MCF 10A (cell line): ENCODE data around the gene SYNGR2. TPM values are rescaled to one million over a fixed set of nuclear protein-coding genes. Genes with fewer than 3 reads are reported as not detected.

Source experiments
- BruUV-seq: library from RNA; stranded (reverse); fragments of 400-500 nt; replicated peaks from 2 replicates; lab custom pipeline; 2021; lab: Mats Ljungman, UMichigan
- CTCF ChIA-PET: fragments of 300-600 bp; sonication (Branson Sonifier 250); formaldehyde crosslinking; extraction: SDS; loops from one replicate; lab custom pipeline; 2021; ENCODE audit warnings: antibody characterized with exemption, inconsistent platforms; lab: Yijun Ruan, JAX
- POLR2A ChIA-PET: fragments of 300-600, 350-650 bp; sonication (Branson Sonifier 250); formaldehyde crosslinking; extraction: SDS; loops from one replicate; lab custom pipeline; 2020; ENCODE audit warnings: antibody characterized with exemption, inconsistent platforms; lab: Yijun Ruan, JAX
- DNase-seq: peaks from one replicate; pipeline ENCODE4 v3.0.0-alpha.2; 2018; ENCODE audit not compliant: unreplicated experiment
- H3K27ac Mint-ChIP-seq: one replicate; pipeline ENCODE4 v1.8.0; 2022; ENCODE audit warnings: mild to moderate bottlenecking, low read depth, mixed read lengths; ENCODE audit not compliant: unreplicated experiment
- H3K27me3 Mint-ChIP-seq: one replicate; pipeline ENCODE4 v1.8.0; 2022; ENCODE audit warnings: mixed read lengths; ENCODE audit not compliant: insufficient read depth, unreplicated experiment
- H3K36me3 Mint-ChIP-seq: one replicate; pipeline ENCODE4 v1.8.0; 2022; ENCODE audit warnings: mild to moderate bottlenecking, moderate library complexity, mixed read lengths; ENCODE audit not compliant: insufficient read depth, unreplicated experiment
- H3K4me1 Mint-ChIP-seq: one replicate; pipeline ENCODE4 v1.8.0; 2022; ENCODE audit warnings: mixed read lengths; ENCODE audit not compliant: insufficient read depth, unreplicated experiment
- H3K4me3 Mint-ChIP-seq: one replicate; pipeline ENCODE4 v1.8.0; 2022; ENCODE audit warnings: mild to moderate bottlenecking, moderate library complexity, mixed read lengths; ENCODE audit not compliant: unreplicated experiment
- H3K9me3 Mint-ChIP-seq: one replicate; pipeline ENCODE4 v1.8.0; 2022; ENCODE audit warnings: mixed read lengths; ENCODE audit not compliant: unreplicated experiment
- intact Hi-C: fragments of 100-400 bp; cut with micrococcal nuclease; formaldehyde crosslinking; loops from 2 replicates; pipeline ENCODE4 v1.14.1; 2022
- total RNA-seq: library from RNA; stranded (reverse); gene quantifications from 2 replicates; pipeline ENCODE4 v1.2.3, GENCODE V29; 2022
- TF ChIP-seq, protein P1 (sequence below): fragments of 200-600 bp; IDR thresholded peaks from one replicate; pipeline ENCODE4 v1.8.0; 2022; ENCODE audit warnings: antibody characterized with exemption, mild to moderate bottlenecking; ENCODE audit not compliant: unreplicated experiment

Gene SYNGR2
- total RNA-seq, 1 experiment from 2014 or later = 52.2 TPM

DNA sequence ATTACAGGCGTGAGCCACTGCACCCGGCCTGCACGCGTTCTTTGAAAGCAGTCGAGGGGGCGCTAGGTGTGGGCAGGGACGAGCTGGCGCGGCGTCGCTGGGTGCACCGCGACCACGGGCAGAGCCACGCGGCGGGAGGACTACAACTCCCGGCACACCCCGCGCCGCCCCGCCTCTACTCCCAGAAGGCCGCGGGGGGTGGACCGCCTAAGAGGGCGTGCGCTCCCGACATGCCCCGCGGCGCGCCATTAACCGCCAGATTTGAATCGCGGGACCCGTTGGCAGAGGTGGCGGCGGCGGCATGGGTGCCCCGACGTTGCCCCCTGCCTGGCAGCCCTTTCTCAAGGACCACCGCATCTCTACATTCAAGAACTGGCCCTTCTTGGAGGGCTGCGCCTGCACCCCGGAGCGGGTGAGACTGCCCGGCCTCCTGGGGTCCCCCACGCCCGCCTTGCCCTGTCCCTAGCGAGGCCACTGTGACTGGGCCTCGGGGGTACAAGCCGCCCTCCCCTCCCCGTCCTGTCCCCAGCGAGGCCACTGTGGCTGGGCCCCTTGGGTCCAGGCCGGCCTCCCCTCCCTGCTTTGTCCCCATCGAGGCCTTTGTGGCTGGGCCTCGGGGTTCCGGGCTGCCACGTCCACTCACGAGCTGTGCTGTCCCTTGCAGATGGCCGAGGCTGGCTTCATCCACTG is 45.8 kb downstream of the SYNGR2 start, which contains the start of gene BIRC5:
Gene BIRC5, plus strand, starts transcription at position 238 of the 690 bp plus-strand sequence. Its CDS starts 64 bp downstream, at position 302.
- intact Hi-C loops = loop anchor here (1.0 kb wide), 1 partner anchor 27 kb away; the partner anchor contains the start of genes AFMID and TK1
- Mint-ChIP-seq H3K4me1 (no peaks in the 10 kb centered on the region), H3K36me3 (peaks cover 8% of the 10 kb centered on the region), H3K27ac (no peak within 1 kb of the TSS), H3K9me3 (no peaks in the 10 kb centered on the region), H3K4me3 (peak within 1 kb of the TSS; percentile 76), H3K27me3 (no peaks in the 10 kb centered on the region)
- DNase-seq = peak; percentile 91
- BruUV-seq = TSS peak; percentile 68
- ChIA-PET POLR2A (interaction anchor here (1.3 kb wide), 1 partner anchor 45 kb away, joined by 4 read pairs; no protein-coding TSS in a partner anchor), CTCF (interaction anchor here (0.6 to 1.0 kb wide), 3 partner anchors 24 to 195 kb away, joined by 3 to 4 read pairs (median 4); no protein-coding TSS in a partner anchor)
- TF ChIP-seq, protein P1, sequence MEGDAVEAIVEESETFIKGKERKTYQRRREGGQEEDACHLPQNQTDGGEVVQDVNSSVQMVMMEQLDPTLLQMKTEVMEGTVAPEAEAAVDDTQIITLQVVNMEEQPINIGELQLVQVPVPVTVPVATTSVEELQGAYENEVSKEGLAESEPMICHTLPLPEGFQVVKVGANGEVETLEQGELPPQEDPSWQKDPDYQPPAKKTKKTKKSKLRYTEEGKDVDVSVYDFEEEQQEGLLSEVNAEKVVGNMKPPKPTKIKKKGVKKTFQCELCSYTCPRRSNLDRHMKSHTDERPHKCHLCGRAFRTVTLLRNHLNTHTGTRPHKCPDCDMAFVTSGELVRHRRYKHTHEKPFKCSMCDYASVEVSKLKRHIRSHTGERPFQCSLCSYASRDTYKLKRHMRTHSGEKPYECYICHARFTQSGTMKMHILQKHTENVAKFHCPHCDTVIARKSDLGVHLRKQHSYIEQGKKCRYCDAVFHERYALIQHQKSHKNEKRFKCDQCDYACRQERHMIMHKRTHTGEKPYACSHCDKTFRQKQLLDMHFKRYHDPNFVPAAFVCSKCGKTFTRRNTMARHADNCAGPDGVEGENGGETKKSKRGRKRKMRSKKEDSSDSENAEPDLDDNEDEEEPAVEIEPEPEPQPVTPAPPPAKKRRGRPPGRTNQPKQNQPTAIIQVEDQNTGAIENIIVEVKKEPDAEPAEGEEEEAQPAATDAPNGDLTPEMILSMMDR = no peak

DNA sequence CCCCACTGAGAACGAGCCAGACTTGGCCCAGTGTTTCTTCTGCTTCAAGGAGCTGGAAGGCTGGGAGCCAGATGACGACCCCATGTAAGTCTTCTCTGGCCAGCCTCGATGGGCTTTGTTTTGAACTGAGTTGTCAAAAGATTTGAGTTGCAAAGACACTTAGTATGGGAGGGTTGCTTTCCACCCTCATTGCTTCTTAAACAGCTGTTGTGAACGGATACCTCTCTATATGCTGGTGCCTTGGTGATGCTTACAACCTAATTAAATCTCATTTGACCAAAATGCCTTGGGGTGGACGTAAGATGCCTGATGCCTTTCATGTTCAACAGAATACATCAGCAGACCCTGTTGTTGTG is 46.3 kb downstream of the SYNGR2 start:
- TF ChIP-seq, protein P1 = no peak
- intact Hi-C loops = loop anchor here (1.0 kb wide), 1 partner anchor 27 kb away; the partner anchor contains the start of genes AFMID and TK1
- DNase-seq = no peak
- ChIA-PET CTCF (interaction anchor here (0.6 kb wide), 1 partner anchor 23 kb away, joined by 3 read pairs; no protein-coding TSS in a partner anchor), POLR2A (no interaction called here)
- no peaks in the 10 kb centered on the region for H3K9me3 Mint-ChIP-seq
- no TSS peak for BruUV-seq
- H3K27me3 Mint-ChIP-seq = no peaks in the 10 kb centered on the region
- no peak overlapping the region for H3K27ac Mint-ChIP-seq
- peaks cover 14% of the 10 kb centered on the region for H3K36me3 Mint-ChIP-seq
- no peaks in the 10 kb centered on the region for H3K4me1 Mint-ChIP-seq
- H3K4me3 Mint-ChIP-seq = peak overlapping the region; percentile 76

DNA sequence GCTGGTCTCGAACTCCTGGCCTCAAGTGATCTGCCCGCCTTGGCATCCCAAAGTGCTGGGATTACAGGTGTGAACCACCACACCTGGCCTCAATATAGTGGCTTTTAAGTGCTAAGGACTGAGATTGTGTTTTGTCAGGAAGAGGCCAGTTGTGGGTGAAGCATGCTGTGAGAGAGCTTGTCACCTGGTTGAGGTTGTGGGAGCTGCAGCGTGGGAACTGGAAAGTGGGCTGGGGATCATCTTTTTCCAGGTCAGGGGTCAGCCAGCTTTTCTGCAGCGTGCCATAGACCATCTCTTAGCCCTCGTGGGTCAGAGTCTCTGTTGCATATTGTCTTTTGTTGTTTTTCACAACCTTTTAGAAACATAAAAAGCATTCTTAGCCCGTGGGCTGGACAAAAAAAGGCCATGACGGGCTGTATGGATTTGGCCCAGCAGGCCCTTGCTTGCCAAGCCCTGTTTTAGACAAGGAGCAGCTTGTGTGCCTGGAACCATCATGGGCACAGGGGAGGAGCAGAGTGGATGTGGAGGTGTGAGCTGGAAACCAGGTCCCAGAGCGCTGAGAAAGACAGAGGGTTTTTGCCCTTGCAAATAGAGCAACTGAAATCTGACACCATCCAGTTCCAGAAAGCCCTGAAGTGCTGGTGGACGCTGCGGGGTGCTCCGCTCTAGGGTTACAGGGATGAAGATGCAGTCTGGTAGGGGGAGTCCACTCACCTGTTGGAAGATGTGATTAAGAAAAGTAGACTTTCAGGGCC is 51.2 kb downstream of the SYNGR2 start:
- ChIA-PET POLR2A (no interaction called here), CTCF (interaction anchor here (0.6 kb wide), 1 partner anchor 1924 kb away, joined by 3 read pairs; no protein-coding TSS in a partner anchor)
- Mint-ChIP-seq H3K27me3 (no peaks in the 10 kb centered on the region), H3K27ac (peak overlapping the region; percentile 74), H3K9me3 (no peaks in the 10 kb centered on the region), H3K4me3 (no peak overlapping the region), H3K4me1 (no peaks in the 10 kb centered on the region), H3K36me3 (peaks cover 48% of the 10 kb centered on the region)
- intact Hi-C loops = no loop called here
- BruUV-seq = no TSS peak
- no peak for DNase-seq
- TF ChIP-seq, protein P1 = no peak

Other genes starting within 250 kb of the SYNGR2 start
- gene TNRC6C, start 209.9 kb upstream of the SYNGR2 start, total RNA-seq = 15.7 and 16.4 TPM in 2 replicates
- gene TMC6, start 39.8 kb upstream of the SYNGR2 start, total RNA-seq = 3.1 and 7.3 TPM in 2 replicates
- gene TMC8, start 37.8 kb upstream of the SYNGR2 start, total RNA-seq = not detected in 2 replicates
- not detected in 2 replicates for gene C17orf99, start 22.2 kb upstream of the SYNGR2 start, total RNA-seq
- 8.5 and 21.4 TPM in 2 replicates for gene TK1, start 18.5 kb downstream of the SYNGR2 start, total RNA-seq
- 18.7 and 22.2 TPM in 2 replicates for gene AFMID, start 18.8 kb downstream of the SYNGR2 start, total RNA-seq
- 24.6 and 45.6 TPM in 2 replicates for gene BIRC5, start 45.7 kb downstream of the SYNGR2 start, total RNA-seq
- not detected in 2 replicates for gene TMEM235, start 63.0 kb downstream of the SYNGR2 start, total RNA-seq
- 2.5 and 4.8 TPM in 2 replicates for gene SOCS3, start 191.5 kb downstream of the SYNGR2 start, total RNA-seq
- gene PGS1, start 210.1 kb downstream of the SYNGR2 start, total RNA-seq = 25.7 and 31.8 TPM in 2 replicates